HG02763 (cell line): ENCODE measurements around the gene FHIP2A.
"Not testable (repeated sequence)": the region's sequence is repeated elsewhere in the genome, so short reads cannot be mapped to it uniquely, and the experiment has no call there.

Experiments
- ATAC-seq: cut with Tn5 transposase; IDR thresholded peaks from one replicate; pipeline ENCODE4 v1.9.1; 2021; ENCODE audit warnings: mild to moderate bottlenecking, moderate library complexity; ENCODE audit not compliant: unreplicated experiment

FHIP2A gene

GRCh38 chr10:114855776-114856543 lies 34.4 kb downstream of the FHIP2A start:
- ATAC-seq: no peak

- no peak for ATAC-seq
These were observed 35.1 kb downstream of the FHIP2A start for GRCh38 chr10:114856544-114857287.

GRCh38 chr10:114857288-114857565 lies 35.6 kb downstream of the FHIP2A start:
- ATAC-seq: not testable (repeated sequence)

GRCh38 chr10:114857922-114858629 lies 36.5 kb downstream of the FHIP2A start:
- no peak for ATAC-seq

- ATAC-seq: no peak
These were observed 37.6 kb downstream of the FHIP2A start for GRCh38 chr10:114859222-114859621.

- ATAC-seq: no peak
These were observed 40.9 kb downstream of the FHIP2A start for GRCh38 chr10:114862456-114862855.

- no peak for ATAC-seq
These were observed 45.8 kb downstream of the FHIP2A start for GRCh38 chr10:114867365-114867764.

- ATAC-seq: no peak
These were observed 47.4 kb downstream of the FHIP2A start for GRCh38 chr10:114868870-114869519.

GRCh38 chr10:114869520-114869892 lies 47.9 kb downstream of the FHIP2A start:
- ATAC-seq: no peak

GRCh38 chr10:114870486-114870885 lies 48.9 kb downstream of the FHIP2A start:
- ATAC-seq: no peak

GRCh38 chr10:114871379-114871778 lies 49.8 kb downstream of the FHIP2A start:
- no peak for ATAC-seq
